Esophagus squamous epithelium (tissue), 4 donors: ENCODE data around the gene CCDC7.

Experiments
- POLR2A ChIP-seq, 4 donors: fragments of 450-650 bp; IDR thresholded peaks; one replicate each; pipeline ENCODE4 v1.6.1; 2017; ENCODE audit warnings: antibody characterized with exemption in 4 of 4, mild to moderate bottlenecking in 4 of 4, moderate library complexity in 3 of 4
- TF ChIP-seq, protein P1 (sequence below), 6 experiments: fragments of 450-650 bp in 4 of 6; fragments of 200-600 bp in 2 of 6; sonication (generic) in 2 of 6; IDR thresholded peaks; one replicate each; pipeline ENCODE4 v1.5.1; 2016 to 2019; ENCODE audit warnings: antibody characterized with exemption in 6 of 6, mild to moderate bottlenecking in 4 of 6, moderate library complexity in 4 of 6

- TF ChIP-seq, protein P1, sequence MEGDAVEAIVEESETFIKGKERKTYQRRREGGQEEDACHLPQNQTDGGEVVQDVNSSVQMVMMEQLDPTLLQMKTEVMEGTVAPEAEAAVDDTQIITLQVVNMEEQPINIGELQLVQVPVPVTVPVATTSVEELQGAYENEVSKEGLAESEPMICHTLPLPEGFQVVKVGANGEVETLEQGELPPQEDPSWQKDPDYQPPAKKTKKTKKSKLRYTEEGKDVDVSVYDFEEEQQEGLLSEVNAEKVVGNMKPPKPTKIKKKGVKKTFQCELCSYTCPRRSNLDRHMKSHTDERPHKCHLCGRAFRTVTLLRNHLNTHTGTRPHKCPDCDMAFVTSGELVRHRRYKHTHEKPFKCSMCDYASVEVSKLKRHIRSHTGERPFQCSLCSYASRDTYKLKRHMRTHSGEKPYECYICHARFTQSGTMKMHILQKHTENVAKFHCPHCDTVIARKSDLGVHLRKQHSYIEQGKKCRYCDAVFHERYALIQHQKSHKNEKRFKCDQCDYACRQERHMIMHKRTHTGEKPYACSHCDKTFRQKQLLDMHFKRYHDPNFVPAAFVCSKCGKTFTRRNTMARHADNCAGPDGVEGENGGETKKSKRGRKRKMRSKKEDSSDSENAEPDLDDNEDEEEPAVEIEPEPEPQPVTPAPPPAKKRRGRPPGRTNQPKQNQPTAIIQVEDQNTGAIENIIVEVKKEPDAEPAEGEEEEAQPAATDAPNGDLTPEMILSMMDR (IDR thresholded peaks at IDR 0.05), result no peak
- no peak for TF ChIP-seq POLR2A (IDR thresholded peaks at IDR 0.05)
Observed at GRCh38 chr10:32865170-32865569, 419.2 kb downstream of the CCDC7 start.
